NCI-H2107 treated with DMSO at 0.1 percent for 48 hours (cell line): Measurements from ENCODE around the gene TRAPPC8.
"Not testable (repeated sequence)": the region's sequence is repeated elsewhere in the genome, so short reads cannot be mapped to it uniquely, and the experiment has no call there.

Experiments
- DNase-seq: peaks from one replicate; lab custom pipeline; 2025; ENCODE audit not compliant: unreplicated experiment; lab: John Stamatoyannopoulos, UW

The TRAPPC8 gene

GRCh38 chr18:31799257-31799656 is 143.7 kb downstream of the TRAPPC8 start:
- DNase-seq, result not testable (repeated sequence)

DNA sequence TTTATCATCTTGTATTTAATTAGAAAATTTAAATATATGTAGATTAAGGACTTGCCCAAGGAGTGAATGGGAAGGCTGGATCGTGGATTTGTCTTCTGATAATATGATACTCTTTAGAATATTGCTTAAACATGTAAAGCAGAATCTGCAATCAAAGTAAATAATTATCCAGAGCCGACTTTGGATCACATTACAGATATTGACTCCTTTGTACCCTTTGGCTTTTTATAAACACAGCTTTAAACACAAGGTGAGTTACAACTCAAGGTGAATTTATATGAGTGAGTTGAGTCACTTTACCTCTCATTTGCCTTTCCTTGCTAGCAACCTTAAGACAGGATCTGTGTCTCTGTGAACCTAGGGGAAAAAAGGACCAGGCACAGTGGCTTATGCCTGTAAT is 144.5 kb downstream of the TRAPPC8 start:
- no peak for DNase-seq

DNA sequence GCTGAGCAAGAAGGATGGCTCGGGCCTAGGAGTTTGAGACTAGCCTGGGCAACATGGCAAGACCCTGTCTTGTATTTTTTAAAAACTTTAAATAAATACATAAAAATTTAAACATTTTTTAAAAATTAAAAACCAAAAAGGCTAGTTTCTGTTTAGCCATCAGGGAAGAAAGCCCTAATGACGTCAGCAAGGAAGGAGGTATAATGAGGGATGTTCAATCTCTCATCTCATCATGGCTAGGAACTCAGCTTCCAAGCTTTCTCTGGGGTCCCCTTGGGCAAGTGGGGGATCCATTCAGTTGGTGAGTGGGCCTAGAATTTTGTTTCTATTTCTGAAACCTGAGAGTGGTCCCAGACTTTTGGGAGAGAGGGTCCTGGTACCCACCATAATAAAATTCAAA is 147.2 kb downstream of the TRAPPC8 start:
- no peak for DNase-seq

GRCh38 chr18:31793531-31793930 is 149.4 kb downstream of the TRAPPC8 start:
- no peak for DNase-seq

- no peak for DNase-seq
Observed at GRCh38 chr18:31792580-31792911, 150.4 kb downstream of the TRAPPC8 start.

DNA sequence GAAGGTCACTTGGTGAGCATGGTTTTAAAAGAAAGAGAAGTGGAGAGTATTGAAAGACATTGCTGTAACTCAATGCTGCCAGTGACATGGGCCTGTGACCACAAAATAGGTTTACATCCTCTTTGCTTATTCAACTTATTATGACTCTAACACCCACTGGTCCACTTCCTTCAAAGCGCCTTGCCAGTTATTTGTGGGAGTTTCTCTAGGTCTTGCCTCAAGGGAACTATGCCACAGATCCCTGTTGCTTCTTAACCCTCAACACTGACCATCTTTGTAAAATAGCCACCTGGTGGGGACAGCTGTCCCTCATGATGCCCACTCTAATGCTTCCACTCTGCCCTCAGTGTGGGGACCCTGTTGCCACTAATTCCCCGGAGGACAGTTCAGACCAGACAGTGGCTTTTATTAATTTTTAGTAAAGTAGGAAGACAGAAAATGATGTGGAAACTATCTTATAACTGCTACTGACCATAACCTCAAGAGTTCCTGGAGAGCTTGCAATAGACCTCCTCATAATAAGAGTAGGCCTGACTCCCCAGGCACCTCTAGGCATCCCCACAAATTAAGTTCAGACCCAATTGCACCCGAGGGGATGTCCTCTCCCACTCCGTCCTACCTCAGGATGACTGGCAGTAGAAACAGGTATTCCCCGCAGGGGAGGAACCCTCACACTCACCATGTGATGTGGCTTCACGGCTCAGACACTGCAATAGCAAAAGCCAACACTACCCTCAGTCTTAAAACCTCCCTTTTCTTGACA is 150.9 kb downstream of the TRAPPC8 start:
- DNase-seq, result no peak

DNA sequence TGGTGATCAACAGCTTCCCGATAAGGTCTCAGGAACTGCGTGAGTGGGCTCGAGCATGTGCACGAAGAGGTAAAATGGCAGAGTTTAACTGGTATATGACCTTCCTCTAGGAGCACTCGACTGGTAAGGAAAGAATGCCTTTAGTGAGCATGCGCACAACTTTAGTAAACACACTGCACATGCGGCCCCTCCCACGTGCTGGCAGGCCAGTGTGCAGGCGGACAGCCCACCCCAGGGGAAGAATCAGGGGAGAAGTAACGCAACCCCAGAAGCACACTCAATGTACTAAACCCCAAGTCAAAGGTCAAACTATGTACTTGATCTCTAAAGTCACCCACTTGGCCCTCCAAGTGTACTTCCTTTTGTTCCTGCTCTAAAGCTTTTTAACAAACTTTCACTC is 153.5 kb downstream of the TRAPPC8 start:
- DNase-seq, result no peak

DNA sequence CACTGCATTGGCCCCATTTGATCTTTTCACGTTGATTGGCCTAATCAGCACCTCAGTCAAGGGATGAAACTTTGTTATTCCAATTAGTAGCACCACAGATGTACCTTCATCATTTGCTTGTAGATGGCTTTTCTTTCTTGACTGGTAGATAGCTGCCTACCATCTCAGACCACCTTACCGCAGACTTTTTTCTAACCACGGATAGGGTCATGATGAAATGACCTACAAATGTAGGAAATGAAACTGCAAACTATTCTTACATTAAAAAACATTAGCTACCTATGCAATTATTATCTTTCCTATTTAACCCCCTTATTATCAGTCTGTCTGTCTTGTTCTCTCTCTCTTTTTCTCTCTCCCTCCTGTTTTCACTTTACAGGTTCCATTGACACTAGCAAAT is 159.9 kb downstream of the TRAPPC8 start:
- DNase-seq, result no peak
